H1 (cell line): ENCODE data around the gene HAS3.

Experiments used
- CTCF ChIP-seq, 3 experiments: IDR thresholded peaks; 1 replicate in 2 of 3; 2 replicates in 1 of 3; pipeline versions ENCODE4 v1.5.1 to v1.6.1; 2011; ENCODE audit warnings: low read length in 3 of 3, mild to moderate bottlenecking in 3 of 3, inconsistent platforms in 2 of 3, low read depth in 1 of 3, moderate library complexity in 1 of 3; ENCODE audit not compliant: insufficient read depth in 1 of 3; ENCODE audit errors: control extremely low read depth in 1 of 3
- POLR2A ChIP-seq, 2 experiments: IDR thresholded peaks; 1 replicate in 1 of 2; 2 replicates in 1 of 2; pipeline ENCODE4 v1.6.1; 2011; ENCODE audit warnings: low read depth in 2 of 2, low read length in 2 of 2, mild to moderate bottlenecking in 2 of 2; ENCODE audit errors: control extremely low read depth in 1 of 2
- YY1 ChIP-seq: IDR thresholded peaks from 2 replicates; pipeline ENCODE4 v1.6.1; 2011; ENCODE audit warnings: low read depth, mild to moderate bottlenecking, low read length

GRCh38 chr16:69085032-69085695 is 20.3 kb upstream of the HAS3 start:
- TF ChIP-seq YY1 = no peak
- no peak for TF ChIP-seq POLR2A (IDR thresholded peaks at IDR 0.05; ENCODE audit: control extremely low read depth in 1 of 2, low read depth in 2 of 2, low read length in 2 of 2)
- no peak for TF ChIP-seq CTCF (IDR thresholded peaks at IDR 0.05; ENCODE audit: control extremely low read depth in 1 of 3, insufficient read depth in 1 of 3, low read depth in 1 of 3, low read length in 3 of 3)
